ENCODE results near the gene ASTN2. TPM values are rescaled to one million over a fixed set of nuclear protein-coding genes. Genes with fewer than 3 reads are reported as not detected.

ASTN2 gene
- total and polyA plus RNA-seq, 9 of the 15 experiments (the other 6 are each of a cell fraction or from before 2014, with no cell fraction given) = 0.56 to 3.5 (median 1.9) TPM

DNA sequence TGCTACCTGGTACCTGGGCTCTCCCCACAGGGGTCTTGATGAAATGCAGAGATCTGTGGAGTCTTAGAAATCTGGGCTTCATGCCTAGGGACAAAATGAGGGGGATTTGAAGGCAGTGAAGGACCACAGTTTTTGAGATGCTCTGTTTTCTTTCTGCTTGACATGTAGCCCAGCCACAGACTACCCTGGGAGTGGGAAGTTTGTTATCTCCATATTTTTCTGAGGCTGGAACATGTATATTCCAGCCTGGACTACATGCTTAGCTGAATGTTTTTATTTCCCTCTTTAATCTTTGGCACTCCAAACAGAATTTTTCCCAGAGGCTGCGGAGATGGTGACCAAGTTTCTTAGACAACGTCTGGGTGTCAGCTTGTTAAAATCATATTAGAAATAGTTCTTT is 1008.4 kb downstream of the ASTN2 start:
- ATAC-seq = no peak
- H3K9me3 ChIP-seq (replicated peaks; ENCODE audit: control insufficient read depth, insufficient read depth, low read depth, low read length) = no peaks in the 10 kb centered on the region
- H3K4me1 ChIP-seq (replicated peaks in 1 of 2; ENCODE audit: control insufficient read depth in 2 of 2, insufficient read depth in 2 of 2, low read length in 2 of 2) = peaks cover 0 to 18% of the 10 kb centered on the region in 2 experiments; a peak in 4 of 5 replicates
- WGBS (ENCODE audit: insufficient coverage, low coverage, missing lambda C conversion rate) = 70% methylated on average over 2 of the region's 2 CpGs
- H3K27ac ChIP-seq (ENCODE audit: extremely low read depth, low read depth, low read length) = no peak overlapping the region
- H3K9ac ChIP-seq (ENCODE audit: insufficient read depth in 1 of 2, low read depth in 2 of 2, low read length in 2 of 2) = no peak overlapping the region
- no peaks in the 10 kb centered on the region for H3K79me2 ChIP-seq (ENCODE audit: control insufficient read depth, insufficient read depth, low read length)
- H3K36me3 ChIP-seq (ENCODE audit: control insufficient read depth, insufficient read depth, low read length) = no peaks in the 10 kb centered on the region
- intact Hi-C loops (cut with micrococcal nuclease) = no loop called here
- no peak overlapping the region for H3K4me2 ChIP-seq (ENCODE audit: insufficient read depth, low read length)
- in situ Hi-C loops (cut with MboI) = no loop called here
- H3K4me3 ChIP-seq = no peak overlapping the region
- no peaks in the 10 kb centered on the region for H4K20me1 ChIP-seq (replicated peaks; ENCODE audit: control insufficient read depth, insufficient read depth, low read length)
- H3K27me3 ChIP-seq (ENCODE audit: control insufficient read depth in 2 of 2, insufficient read depth in 2 of 2, low read length in 2 of 2) = no peaks in the 10 kb centered on the region
- H3K9me1 ChIP-seq (ENCODE audit: control insufficient read depth, insufficient read depth, low read length) = no peaks in the 10 kb centered on the region
- FAIRE-seq = no peak
- TF ChIP-seq RFX1 (IDR thresholded peaks at IDR 0.05) (no peak), ELF2 (CRISPR knock-in tag; IDR thresholded peaks at IDR 0.05) (no peak), ARHGAP35 (IDR thresholded peaks at IDR 0.05; ENCODE audit: partially characterized antibody) (no peak), ZNF551 (CRISPR knock-in tag; IDR thresholded peaks at IDR 0.05) (no peak), ATF1 (CRISPR knock-in tag; IDR thresholded peaks at IDR 0.05) (no peak), ATF1 (tag; IDR thresholded peaks at IDR 0.05) (no peak), TFAM (CRISPR knock-in tag; conservative IDR thresholded peaks at IDR 0.05) (no peak), ADNP (tag; IDR thresholded peaks at IDR 0.05) (no peak), CBFB (CRISPR knock-in tag; IDR thresholded peaks at IDR 0.05) (no peak), MITF (IDR thresholded peaks at IDR 0.05) (no peak), FUS (optimal IDR thresholded peaks at IDR 0.05; ENCODE audit: low read depth, low read length) (no peak), SP1 (CRISPR knock-in tag; IDR thresholded peaks at IDR 0.05) (no peak)
- TF ChIP-seq, protein P1, sequence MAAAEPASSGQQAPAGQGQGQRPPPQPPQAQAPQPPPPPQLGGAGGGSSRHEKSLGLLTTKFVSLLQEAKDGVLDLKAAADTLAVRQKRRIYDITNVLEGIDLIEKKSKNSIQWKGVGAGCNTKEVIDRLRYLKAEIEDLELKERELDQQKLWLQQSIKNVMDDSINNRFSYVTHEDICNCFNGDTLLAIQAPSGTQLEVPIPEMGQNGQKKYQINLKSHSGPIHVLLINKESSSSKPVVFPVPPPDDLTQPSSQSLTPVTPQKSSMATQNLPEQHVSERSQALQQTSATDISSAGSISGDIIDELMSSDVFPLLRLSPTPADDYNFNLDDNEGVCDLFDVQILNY (CRISPR knock-in tag; IDR thresholded peaks at IDR 0.05) = no peak
- POLR2A ChIA-PET = interaction anchor here (0.6 to 1.2 kb wide), 3 partner anchors 10 to 28 kb away, joined by 3 to 7 read pairs (median 3); no protein-coding TSS in a partner anchor
- no TSS peak for BruUV-seq (replicated peaks)
- no peak for DNase-seq (ENCODE audit: extremely low read depth in 1 of 4, low spot score in 3 of 4)
- CTCF ChIA-PET (ENCODE audit: low intra/inter-chr PET ratio) = no interaction called here
- H2AFZ ChIP-seq (ENCODE audit: low read depth, low read length) = no peak overlapping the region

Data from K562 (cell line).